WI38 (cell line): Measurements from ENCODE around the gene LIMCH1.

ENCODE experiments used
- H3K4me3 ChIP-seq: 2 replicates; pipeline ENCODE4 v1.5.1; 2011; ENCODE audit warnings: low read depth, mild to moderate bottlenecking, control low read depth, low read length
- TF ChIP-seq, protein P1 (sequence below): IDR thresholded peaks from 2 replicates; pipeline ENCODE4 v1.5.1; 2012; ENCODE audit warnings: low read depth, mild to moderate bottlenecking, control low read depth, low read length

Gene LIMCH1

GRCh38 chr4:41656572-41657520 is 118.9 kb downstream of the LIMCH1 start:
- no peak overlapping the region for H3K4me3 ChIP-seq
- TF ChIP-seq, protein P1, sequence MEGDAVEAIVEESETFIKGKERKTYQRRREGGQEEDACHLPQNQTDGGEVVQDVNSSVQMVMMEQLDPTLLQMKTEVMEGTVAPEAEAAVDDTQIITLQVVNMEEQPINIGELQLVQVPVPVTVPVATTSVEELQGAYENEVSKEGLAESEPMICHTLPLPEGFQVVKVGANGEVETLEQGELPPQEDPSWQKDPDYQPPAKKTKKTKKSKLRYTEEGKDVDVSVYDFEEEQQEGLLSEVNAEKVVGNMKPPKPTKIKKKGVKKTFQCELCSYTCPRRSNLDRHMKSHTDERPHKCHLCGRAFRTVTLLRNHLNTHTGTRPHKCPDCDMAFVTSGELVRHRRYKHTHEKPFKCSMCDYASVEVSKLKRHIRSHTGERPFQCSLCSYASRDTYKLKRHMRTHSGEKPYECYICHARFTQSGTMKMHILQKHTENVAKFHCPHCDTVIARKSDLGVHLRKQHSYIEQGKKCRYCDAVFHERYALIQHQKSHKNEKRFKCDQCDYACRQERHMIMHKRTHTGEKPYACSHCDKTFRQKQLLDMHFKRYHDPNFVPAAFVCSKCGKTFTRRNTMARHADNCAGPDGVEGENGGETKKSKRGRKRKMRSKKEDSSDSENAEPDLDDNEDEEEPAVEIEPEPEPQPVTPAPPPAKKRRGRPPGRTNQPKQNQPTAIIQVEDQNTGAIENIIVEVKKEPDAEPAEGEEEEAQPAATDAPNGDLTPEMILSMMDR = no peak

DNA sequence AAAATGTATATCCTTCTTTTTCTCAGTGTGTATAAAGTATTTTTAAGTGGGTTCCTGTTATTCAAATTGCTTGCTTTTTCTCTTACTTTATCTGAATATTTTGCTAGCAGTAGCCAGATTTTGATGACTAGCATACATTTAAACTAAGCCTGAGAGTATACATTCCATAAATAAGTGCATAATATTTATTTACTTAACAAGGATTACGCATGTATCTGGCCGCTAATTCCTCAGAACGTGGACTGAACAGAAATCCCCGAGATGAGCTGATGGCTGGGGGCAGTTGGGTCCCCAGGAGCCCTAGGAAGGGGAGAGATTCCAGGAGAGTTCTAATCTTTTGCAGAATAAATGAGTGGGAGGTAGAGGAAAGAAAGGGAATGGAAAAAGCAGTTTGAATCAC is 119.6 kb downstream of the LIMCH1 start:
- H3K4me3 ChIP-seq = no peak overlapping the region
- TF ChIP-seq, protein P1 = no peak

GRCh38 chr4:41658163-41658562 is 120.2 kb downstream of the LIMCH1 start:
- TF ChIP-seq, protein P1 = no peak
- H3K4me3 ChIP-seq = no peak overlapping the region

- TF ChIP-seq, protein P1 = no peak
- H3K4me3 ChIP-seq = no peak overlapping the region
These were observed 122.4 kb downstream of the LIMCH1 start for GRCh38 chr4:41660352-41660751.

DNA sequence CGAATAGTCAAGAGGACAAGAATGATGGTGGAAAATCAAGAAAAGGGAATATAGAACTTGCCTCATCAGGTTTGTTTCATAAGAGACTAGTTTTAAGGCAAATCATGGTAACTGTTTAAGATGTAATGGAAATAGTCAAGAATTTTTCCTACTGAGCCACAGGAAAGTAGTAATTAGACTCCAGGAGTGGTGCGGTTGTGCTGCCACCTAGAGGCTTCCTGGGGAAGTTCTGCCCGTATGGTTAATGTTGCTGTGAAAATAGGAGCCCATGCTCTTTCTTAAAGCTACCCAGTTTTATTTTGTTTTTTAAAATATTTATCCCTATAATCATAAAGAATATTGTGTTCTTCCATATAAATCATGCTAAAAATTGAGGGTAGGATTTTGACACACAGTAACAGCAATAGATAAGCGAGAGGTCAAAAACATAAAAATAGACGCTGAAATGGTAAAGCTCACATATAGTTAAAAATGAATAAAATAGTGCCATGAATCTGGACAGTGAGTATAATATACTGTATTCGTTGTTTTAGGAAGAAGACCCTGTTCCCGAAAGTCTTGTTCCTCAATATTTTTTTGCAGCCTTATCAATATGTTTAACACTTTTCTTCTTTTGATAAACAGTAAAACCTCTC is 123.6 kb downstream of the LIMCH1 start:
- H3K4me3 ChIP-seq = no peak overlapping the region
- TF ChIP-seq, protein P1 = peak; percentile 95

GRCh38 chr4:41665636-41666207 is 127.8 kb downstream of the LIMCH1 start:
- H3K4me3 ChIP-seq = no peak overlapping the region
- TF ChIP-seq, protein P1 = no peak

DNA sequence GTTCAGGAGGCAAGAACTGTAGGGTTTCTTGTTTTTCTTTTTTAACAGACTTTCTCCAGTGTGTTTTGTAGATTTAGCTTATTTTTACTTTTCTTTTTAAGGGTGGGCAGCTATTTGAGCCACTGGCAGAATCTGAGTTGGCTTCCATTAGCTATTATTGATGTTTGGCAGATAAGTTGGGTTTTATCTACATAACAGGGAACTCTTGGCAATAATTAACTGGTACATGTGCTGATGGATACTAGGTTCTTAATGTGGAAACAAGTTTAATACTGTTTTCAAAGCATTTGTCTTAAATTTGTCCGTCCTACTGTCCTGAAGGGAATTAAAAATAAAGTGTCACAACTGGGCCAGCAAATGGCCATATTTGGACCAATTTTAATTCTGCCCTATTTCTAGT is 130.1 kb downstream of the LIMCH1 start:
- no peak overlapping the region for H3K4me3 ChIP-seq
- TF ChIP-seq, protein P1 = no peak
